Neural crest cell (in vitro differentiated cells): ENCODE data around the gene PHF21A. TPM values are rescaled to one million over a fixed set of nuclear protein-coding genes. Genes with fewer than 3 reads are reported as not detected.

Source experiments
- DNase-seq: peaks from one replicate; pipeline ENCODE4 v3.0.0; 2021; ENCODE audit warnings: low read depth, mixed read lengths, low spot score
- H3K27ac Mint-ChIP-seq: one replicate; pipeline ENCODE4 v1.8.0; 2021; ENCODE audit warnings: mild to moderate bottlenecking, mixed read lengths; ENCODE audit not compliant: unreplicated experiment
- H3K27me3 Mint-ChIP-seq: 2 replicates; pipeline ENCODE4 v1.8.0; 2021; ENCODE audit warnings: low read depth, mild to moderate bottlenecking, mixed read lengths
- H3K36me3 Mint-ChIP-seq: 2 replicates; pipeline ENCODE4 v1.8.0; 2021; ENCODE audit warnings: low read depth, mild to moderate bottlenecking, mixed read lengths
- H3K4me1 Mint-ChIP-seq: 2 replicates; pipeline ENCODE4 v1.8.0; 2021; ENCODE audit warnings: mixed read lengths
- H3K4me3 Mint-ChIP-seq: one replicate; pipeline ENCODE4 v1.8.0; 2021; ENCODE audit warnings: mild to moderate bottlenecking, mixed read lengths
- H3K9me3 Mint-ChIP-seq: 2 replicates; pipeline ENCODE4 v1.8.0; 2021; ENCODE audit warnings: mixed read lengths
- total RNA-seq: library from RNA; stranded (reverse); gene quantifications from 2 replicates; pipeline ENCODE4 v1.2.1, GENCODE V29; 2021
- TF ChIP-seq, protein P1 (sequence below): fragments of 200-600 bp; sonication (generic); conservative IDR thresholded peaks from 2 replicates; pipeline ENCODE4 v1.5.0; 2021; ENCODE audit warnings: antibody characterized with exemption, mild to moderate bottlenecking

Gene PHF21A
- total RNA-seq, 1 donor from 2014 or later = 56.5 TPM

DNA sequence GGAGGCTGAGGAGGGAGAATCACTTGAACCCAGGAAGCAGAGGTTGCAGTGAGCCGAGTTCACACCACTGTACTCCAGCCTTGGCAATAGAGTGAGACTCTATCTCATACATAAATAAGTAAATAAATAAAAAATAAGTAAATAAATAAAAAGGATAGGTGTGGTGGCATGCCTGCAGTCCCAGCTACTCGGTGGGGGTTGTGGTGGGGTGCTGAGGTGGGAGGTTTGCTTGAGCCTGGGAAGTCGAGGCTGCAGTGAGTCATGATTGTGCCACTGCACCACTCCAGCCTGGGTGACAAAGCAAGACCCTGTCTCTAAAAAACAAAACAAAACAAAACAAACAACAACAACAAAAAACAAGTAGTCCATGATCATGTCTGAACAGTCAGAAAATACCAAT lies 195.7 kb downstream of the PHF21A start:
- peaks cover 50% of the 10 kb centered on the region for H3K27me3 Mint-ChIP-seq
- H3K4me3 Mint-ChIP-seq = peak overlapping the region; percentile 47
- no peak overlapping the region for H3K27ac Mint-ChIP-seq
- H3K36me3 Mint-ChIP-seq = no peaks in the 10 kb centered on the region
- DNase-seq = no peak
- peaks cover 12% of the 10 kb centered on the region for H3K4me1 Mint-ChIP-seq
- H3K9me3 Mint-ChIP-seq = no peaks in the 10 kb centered on the region
- TF ChIP-seq, protein P1, sequence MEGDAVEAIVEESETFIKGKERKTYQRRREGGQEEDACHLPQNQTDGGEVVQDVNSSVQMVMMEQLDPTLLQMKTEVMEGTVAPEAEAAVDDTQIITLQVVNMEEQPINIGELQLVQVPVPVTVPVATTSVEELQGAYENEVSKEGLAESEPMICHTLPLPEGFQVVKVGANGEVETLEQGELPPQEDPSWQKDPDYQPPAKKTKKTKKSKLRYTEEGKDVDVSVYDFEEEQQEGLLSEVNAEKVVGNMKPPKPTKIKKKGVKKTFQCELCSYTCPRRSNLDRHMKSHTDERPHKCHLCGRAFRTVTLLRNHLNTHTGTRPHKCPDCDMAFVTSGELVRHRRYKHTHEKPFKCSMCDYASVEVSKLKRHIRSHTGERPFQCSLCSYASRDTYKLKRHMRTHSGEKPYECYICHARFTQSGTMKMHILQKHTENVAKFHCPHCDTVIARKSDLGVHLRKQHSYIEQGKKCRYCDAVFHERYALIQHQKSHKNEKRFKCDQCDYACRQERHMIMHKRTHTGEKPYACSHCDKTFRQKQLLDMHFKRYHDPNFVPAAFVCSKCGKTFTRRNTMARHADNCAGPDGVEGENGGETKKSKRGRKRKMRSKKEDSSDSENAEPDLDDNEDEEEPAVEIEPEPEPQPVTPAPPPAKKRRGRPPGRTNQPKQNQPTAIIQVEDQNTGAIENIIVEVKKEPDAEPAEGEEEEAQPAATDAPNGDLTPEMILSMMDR = no peak

- Mint-ChIP-seq H3K36me3 (no peaks in the 10 kb centered on the region), H3K27me3 (peaks cover 56% of the 10 kb centered on the region), H3K4me3 (peak overlapping the region; percentile 65), H3K9me3 (no peaks in the 10 kb centered on the region), H3K4me1 (peaks cover 12% of the 10 kb centered on the region), H3K27ac (no peak overlapping the region)
- TF ChIP-seq, protein P1 = no peak
- no peak for DNase-seq
Observed at GRCh38 chr11:45924927-45925326, 196.3 kb downstream of the PHF21A start.

GRCh38 chr11:45924036-45924915 lies 197.0 kb downstream of the PHF21A start:
- no peak for DNase-seq
- TF ChIP-seq, protein P1 = no peak
- H3K4me1 Mint-ChIP-seq = peaks cover 12% of the 10 kb centered on the region
- H3K27ac Mint-ChIP-seq = no peak overlapping the region
- no peaks in the 10 kb centered on the region for H3K9me3 Mint-ChIP-seq
- peak overlapping the region; percentile 65 for H3K4me3 Mint-ChIP-seq
- H3K36me3 Mint-ChIP-seq = no peaks in the 10 kb centered on the region
- H3K27me3 Mint-ChIP-seq = peaks cover 58% of the 10 kb centered on the region

- Mint-ChIP-seq H3K4me1 (peaks cover 25% of the 10 kb centered on the region), H3K36me3 (no peaks in the 10 kb centered on the region), H3K4me3 (peak within 1 kb of the TSS; percentile 80), H3K9me3 (no peaks in the 10 kb centered on the region), H3K27me3 (peaks cover 64% of the 10 kb centered on the region), H3K27ac (no peak within 1 kb of the TSS)
- TF ChIP-seq, protein P1 = no peak
- DNase-seq = no peak
Observed at GRCh38 chr11:45922425-45923082, 198.7 kb downstream of the PHF21A start, which contains the start of gene LARGE2. TSS of gene LARGE2 (plus strand) at chr11:45922656. CDS start at chr11:45922883, 227 bp downstream.

DNA sequence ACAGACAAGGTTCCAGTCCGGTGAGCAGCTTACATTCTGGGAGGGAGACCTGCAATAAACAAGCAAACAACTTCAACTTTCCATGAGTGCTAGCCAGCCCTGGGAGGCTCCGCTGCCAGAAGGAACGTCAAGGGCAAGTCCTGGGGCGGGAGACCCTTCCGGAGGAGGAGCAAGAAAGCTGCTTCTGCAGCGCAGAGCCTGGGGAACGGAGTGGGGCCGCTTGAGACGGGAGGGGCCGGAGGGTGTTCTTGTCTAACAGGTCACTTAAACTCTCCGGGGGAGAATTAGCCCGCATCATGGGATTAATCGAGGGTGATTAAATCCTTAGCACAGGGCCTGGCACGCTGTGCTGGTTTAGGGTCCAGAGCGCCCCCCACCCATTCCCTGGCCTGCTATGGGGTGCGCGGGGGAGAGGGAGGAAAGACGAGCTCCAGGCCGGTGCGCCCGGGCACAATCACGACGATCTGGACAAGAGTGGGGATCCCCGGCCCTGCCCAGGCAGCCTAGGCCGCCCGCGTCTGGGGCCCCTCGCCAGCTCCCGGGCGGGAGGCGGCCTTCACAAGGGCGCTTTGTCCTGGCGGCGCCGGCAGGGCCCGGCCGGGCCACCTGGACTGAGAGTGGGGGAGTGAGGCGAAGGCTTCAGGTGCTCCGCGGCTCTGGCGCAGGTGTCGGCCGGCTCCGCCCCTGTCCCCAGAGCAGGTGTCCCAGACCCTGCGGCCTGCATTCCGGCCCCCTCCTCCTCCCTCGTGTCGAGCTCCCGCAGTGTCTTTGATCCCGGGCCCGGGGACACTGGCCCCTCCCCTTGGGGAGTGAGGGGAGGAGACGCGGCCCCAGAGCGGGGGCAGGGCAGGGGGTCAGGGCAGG lies 199.5 kb downstream of the PHF21A start:
- peaks cover 58% of the 10 kb centered on the region for H3K27me3 Mint-ChIP-seq

More for the DNA sequence above, 199.5 kb downstream of the PHF21A start:
- H3K4me3 Mint-ChIP-seq = peak overlapping the region; percentile 80
- H3K9me3 Mint-ChIP-seq = no peaks in the 10 kb centered on the region
- TF ChIP-seq, protein P1 = no peak
- H3K27ac Mint-ChIP-seq = no peak overlapping the region
- DNase-seq = no peak
- peaks cover 29% of the 10 kb centered on the region for H3K4me1 Mint-ChIP-seq
- H3K36me3 Mint-ChIP-seq = no peaks in the 10 kb centered on the region
